ENCODE measurements around the gene EPB41L1.

Gene EPB41L1

DNA sequence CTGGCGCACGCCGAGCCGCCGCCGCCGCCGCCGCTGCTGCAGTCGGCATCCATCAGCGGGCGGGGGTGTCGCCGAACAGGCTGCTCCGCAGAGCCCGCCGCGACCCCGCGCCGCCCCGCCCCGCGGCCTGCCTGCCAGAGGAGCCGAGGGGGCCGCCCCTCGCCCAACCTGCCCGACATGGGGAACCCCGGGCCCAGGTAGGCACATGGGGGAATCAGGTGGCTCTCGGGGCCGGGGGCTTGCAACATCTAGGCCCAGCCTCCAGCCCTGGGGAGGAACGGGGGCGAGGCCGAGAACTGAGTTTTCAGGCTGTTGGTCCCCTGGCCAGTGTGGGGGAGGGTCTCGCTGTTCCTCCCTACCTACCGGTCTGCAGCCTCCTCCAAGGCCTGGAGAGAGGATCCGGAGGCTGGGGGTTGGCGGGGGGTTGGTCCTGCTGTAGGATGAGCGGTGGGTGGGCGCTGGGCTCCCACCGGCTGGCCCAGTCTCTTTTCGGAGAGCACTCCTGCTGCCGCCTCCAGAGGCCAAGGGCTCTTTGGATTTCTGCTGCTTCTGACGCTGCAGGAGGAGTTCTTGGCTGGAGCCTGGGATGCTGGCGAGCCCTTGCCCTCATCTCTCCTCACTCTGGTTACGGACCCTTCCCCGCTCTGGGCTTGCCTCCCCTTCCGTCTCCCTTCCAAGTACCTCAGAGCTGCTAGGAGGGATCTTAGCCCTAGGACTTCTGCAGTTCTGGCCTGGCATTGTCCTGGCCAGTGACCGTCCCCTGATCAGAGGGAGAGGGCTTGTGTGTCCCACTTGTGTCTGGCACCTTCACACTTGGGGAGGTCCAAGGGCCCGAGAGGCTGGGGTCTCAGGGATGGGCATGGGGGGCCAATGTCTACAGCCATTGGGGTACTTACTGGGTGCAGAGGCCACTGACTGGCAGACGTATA lies at the start of gene EPB41L1:
Gene EPB41L1 (plus strand): TSS at position 41 of the 929 bp plus-strand sequence. CDS start 19,038 bp downstream, outside the sequence.
- no peak for DNase-seq

DNA sequence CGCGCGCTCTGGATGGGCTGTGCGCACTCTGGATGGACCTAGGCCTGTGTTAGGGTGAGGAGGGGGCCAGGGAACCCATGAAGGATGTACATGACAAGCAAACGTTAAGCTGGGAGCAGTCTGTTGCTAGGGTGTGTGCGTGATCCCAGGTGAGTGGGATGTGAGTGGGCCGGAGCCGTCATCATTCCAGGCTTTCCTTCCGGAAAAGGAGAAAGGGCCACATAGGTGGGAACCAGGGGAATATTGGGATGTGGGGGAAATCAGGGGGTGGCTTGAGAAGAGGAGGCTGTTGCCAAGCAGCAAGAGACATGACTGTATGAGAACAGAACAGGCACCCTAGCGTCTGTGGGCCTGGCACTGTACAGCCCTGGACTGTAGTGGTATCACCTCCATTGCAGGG lies 49.7 kb upstream of the EPB41L1 start:
- DNase-seq: no peak

DNA sequence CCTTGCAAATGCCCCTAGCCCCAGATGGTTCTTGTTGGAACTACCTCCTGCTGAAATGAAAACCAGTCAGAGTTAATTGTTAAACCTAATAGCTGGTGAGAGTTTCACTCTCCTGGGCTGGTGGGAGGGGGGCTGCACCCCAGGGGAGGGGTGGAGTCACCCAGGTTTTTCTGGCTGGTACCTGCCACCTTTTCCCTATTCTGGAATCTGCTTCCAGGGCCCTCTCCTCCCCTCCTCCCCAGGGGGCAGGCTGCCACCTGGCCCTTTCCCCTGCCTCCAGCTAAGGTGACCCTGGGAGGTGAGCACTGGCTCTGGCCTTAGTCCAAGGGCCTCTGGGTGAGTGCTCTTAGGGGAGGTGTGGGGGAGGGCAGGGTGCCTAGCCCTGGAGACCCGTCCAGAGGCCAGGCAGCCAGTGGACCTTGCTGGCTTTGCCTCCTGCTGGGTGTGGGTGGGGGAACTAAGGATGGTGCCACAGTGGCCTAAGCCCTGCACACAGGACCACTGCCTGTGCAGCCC lies 48.8 kb upstream of the EPB41L1 start:
- no peak for DNase-seq

DNA sequence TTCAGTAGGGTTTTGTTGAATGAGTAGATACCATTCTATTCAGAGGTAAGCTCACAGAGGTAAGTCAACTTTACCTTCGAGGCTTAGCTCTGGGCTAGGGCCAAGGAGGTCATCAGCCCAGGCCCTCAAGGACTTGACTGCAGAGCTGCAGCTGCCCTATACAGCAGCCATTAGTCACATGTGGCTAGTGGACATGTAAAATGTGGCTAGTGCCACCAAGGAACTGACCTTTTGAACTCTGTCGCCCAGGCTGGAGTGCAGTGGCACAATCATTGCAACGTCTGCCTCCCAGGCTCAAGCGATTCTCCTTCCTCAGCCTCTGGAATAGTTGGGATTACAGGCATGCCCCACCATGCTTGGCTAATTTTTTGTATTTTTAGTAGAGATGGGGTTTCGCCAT lies 47.9 kb upstream of the EPB41L1 start:
- no peak for DNase-seq

DNA sequence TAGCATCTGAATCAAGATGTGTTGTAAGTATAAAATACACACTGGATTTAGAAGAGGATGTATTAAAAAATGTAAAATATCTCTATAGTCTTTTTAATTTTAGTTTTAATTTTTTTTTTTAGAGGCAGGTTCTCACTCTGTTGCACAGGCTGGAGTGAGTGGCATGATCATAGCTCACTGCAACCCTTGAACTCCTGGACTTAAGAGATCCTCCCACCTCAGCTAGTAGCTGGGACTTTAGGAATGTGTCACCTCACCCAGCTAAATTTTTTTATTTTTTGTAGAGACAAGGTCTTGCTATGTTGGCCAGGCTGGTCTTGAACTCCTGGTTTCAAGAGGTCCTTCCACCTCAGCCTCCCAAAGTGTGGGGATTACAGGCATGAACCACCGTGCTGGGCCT lies 46.7 kb upstream of the EPB41L1 start:
- DNase-seq: no peak

DNA sequence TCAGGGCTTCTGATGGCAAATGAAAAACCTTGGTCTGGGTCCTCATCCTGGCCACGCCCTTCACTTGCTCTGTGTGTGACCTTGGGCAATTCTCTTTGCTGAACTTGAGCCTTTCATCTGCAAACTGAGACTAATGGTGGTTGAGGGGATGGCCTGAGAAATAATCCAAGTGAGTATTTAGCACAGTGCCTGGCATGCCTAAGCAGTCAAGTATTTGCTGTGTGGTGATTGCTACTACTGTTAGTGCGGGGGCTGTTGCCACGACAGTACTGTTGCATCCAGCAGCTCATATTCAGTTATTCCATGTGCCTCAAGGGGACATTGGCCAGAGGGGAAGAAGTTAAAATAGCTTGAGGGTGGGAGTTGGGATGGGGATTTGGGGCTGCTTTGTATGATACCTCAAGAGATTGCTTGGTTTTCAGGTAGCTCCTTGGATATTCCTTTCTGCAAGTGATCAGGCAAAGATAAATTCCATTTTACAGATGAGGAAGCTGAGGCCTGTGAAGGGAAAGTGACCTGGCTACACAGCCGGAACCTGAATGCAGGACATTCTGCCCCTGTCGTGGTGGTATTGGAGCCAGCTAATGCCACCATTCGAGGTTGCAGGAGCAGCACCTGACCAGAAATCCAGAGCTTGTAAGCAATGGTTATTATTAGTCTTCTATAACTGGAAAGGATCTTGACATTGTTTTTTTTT lies 45.1 kb upstream of the EPB41L1 start:
- DNase-seq: no peak

DNA sequence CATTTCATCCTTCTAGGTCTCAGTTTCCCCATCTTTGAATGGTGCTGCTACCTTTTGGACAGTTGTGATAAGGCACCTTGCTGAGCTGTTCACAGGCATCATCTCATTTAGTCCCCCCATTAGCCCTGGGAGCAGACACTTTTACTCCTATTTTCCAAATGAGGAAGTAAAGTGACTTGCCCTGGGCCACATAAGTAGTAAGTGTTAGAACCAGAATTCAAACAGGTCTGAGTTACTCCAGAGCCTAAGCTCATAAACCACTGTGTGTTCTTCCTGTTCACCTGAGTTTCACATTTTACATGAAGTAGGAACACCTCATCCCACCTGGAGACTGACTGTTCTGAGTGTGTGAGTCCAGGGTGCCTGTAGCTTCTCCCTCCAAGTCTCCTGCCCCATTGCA lies 43.5 kb upstream of the EPB41L1 start:
- DNase-seq: no peak

DNA sequence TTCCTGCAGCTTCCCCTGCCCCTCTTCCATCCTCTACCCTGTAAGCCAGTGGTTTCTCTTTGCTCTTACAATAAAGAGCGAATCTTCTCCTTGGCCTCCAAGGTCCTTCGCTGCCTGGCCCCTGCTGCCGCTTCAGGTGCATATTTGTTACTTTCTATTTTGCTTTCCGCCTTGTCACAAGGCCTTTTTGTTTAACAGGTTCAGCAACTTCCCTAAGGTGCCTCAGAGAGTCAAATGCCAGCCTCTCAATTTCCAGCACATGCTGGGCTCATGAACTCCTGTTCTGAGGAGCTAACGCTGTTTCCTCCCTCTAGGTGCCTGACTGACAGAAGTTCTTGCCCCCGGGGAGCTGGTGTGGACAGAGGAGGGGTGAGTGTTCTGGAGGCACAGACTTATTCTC lies 42.4 kb upstream of the EPB41L1 start:
- DNase-seq: no peak

DNA sequence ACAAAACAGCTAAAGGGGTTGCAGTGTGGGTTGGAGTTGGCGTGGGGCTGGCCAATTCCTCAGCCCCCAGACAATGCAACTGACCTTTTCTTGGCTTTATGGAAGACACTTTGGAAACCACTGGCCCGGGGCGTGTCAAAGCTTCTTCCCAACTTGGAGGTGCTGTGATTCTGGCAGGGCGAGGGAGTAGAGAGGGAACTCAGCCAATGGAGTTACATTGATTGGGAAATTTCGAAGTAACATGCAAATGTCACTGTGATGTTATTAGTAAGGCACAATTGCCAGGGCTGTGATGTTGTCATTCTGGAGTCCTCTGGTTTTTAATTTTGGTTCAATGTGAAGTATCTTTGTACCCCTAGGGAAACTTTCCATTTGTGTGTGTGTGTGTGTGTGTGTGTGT lies 41.5 kb upstream of the EPB41L1 start:
- no peak for DNase-seq

DNA sequence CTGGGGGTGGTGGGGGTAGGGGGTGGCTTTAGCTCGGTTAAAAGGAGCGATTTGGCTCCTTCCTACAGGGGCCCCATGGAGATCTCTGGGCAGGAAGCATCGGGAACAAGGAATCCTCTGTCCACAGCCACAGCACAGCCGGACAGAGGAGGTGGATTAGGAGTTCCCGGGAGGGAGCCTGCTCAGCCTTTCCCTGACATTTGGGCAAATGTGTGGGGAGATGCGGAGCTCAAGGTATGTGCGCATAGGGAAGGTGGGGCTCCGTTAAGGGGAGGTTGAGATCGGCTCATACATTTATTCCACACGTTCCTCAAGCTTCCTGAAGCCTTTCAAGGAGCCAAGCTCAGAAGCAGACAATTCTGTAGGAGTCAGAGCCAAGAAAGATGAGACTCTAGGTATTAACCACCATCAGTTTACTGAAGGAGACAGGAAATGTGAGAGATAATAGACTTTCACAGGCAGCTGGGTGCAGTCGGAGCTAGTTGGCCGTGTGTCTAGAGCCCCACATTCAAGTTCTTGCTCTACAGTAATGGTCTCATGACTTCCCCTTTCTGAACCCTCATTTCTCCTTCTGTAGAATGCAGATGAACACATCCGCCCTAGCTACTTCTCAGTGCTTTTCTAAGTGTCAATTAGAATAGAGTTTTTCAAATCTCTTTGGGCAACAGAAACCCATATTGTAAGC lies 40.8 kb upstream of the EPB41L1 start:
- no peak for DNase-seq

DNA sequence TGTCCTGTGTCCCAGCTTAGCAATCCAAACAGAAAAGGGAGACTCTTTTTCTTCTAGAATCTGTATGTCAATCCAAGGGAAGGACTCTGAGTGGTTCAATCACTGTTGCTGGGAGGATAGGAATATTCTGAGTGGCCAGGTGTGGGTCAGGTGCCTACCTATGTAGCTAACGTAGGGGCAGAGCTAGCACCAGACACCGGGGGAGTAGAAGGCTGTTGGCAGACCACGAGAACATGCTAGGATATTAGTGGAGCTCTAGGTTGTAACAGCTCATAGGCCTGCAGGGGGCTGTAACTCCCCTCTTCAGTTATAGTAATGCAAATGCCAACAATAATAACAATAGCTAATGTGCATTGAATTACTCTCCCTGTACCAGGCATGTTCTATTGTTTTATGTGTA lies 39.8 kb upstream of the EPB41L1 start:
- DNase-seq: no peak

DNA sequence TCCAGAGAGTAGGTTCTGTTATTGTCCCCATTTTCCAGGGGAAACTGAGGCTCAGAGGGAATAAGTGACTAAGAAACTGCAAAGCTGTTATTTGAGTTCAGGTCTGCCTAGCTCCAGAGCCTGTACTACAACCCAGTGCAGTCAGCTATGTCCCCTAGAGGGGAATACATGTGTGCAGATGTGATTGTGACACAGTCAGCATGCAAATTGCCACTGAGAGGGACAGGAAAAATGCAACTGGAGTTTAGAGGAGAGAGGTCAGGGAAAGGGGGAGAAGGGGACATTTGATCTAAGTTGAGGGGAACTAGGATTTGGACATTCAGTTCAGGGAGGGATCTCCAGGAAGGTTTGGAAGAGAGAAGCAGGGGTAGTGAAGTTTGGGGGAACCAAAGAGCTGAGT lies 38.6 kb upstream of the EPB41L1 start:
- DNase-seq: no peak

DNA sequence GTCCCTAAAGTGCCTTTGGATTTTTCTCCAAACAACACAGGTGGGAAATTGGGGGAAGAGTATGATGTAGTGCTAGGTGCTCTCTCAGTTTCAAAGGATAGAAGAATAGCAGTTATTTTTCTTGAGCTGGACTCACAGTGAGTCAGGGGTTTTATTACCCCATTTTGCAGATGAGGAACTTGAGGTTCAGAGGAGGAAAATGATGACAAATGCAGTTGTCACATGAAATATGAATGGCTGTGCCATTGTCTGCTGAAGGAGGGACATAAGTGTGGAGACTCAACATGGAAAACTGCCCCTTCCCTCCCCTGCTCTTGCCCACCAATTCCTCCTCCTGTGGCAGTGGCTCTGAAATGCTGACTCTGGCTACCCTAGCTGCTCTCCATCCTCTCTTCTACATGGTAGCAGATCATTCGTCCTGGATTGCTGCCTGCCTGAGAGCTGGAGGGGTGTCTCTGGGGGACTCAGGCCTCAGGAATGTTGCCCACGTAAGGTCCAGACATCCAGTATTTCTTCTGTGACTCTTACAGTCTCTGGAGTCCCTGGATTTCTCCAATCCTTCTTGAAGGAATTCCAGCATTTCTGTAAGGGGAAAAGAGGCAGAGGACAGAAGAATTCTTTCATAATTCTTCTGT lies 37.6 kb upstream of the EPB41L1 start:
- DNase-seq: no peak

DNA sequence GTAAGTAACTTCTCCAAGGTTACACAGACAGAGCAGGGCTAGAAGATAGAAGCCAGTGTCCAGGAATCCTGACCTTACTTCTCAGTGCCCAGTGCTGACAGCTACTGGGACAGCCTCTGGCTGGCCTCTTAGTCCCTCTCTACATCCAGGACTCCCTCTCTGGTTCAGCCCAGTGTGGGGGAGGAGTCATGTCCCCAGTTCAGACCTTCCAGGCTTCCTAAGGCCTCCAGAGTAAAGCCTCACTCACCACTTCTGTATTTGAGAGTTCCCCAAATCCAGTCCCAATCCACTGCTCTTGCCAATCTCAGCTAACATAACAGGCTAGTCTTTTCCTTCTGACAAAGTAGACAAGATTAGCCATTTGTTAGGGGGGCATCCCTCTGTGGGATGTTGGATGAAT lies 36.9 kb upstream of the EPB41L1 start:
- no peak for DNase-seq

DNA sequence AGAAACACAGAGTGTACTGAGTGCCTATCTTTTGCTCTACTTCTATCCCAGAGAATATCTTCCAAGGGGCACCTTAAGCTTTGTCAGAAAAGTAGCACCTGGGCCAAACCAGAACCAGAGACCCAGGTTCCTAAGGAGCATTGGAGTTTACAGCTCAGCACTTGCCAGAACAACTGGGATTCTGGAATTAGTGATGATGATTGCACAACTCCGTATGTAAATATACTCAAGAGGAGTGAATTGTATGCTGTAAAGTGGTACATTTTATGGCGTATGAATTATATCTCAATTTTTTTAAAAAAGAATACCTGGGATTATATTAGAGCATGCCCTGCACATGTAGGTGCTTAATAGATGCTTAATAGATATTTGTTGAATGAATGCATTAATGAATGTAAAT lies 36.2 kb upstream of the EPB41L1 start:
- DNase-seq: no peak

DNA sequence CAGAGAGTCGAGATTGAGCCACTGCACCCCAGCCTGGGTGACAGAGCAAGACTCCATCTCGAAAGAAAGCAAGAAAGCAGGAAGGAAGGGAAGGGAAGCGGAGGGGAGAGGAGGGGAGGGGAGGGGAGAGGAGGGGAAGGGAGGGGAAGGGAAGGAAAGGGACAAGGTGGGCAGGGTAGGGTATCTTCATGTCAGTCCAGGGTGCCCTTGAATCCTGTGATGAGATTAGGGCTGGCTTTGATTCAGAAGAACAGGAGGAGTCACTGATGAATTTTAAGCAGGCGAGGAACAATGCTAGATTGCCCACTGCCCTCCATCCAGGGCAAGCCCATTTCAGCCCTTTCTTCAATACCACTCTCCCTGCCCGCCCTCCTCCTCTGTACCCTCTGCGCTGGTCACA lies 35.0 kb upstream of the EPB41L1 start:
- DNase-seq: no peak

DNA sequence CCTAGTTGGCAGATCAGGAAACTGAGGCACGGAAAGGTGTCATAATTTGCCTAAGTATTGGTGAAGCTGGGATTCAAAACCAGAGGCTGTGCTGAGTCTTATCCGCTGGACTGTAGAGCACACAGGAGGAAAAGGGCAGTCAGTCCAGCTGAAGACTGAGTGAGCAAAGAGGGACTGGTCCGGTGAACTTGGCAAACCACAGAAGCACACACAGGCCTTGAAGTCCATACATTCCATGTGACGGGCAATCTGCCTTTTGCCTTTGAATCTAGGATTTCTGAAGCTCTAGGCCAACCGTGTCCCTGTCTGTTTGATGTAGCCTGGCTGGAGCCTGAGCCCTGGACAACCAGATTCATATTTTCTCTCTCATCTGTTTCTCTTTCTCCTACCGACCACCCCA lies 34.3 kb upstream of the EPB41L1 start:
- no peak for DNase-seq

DNA sequence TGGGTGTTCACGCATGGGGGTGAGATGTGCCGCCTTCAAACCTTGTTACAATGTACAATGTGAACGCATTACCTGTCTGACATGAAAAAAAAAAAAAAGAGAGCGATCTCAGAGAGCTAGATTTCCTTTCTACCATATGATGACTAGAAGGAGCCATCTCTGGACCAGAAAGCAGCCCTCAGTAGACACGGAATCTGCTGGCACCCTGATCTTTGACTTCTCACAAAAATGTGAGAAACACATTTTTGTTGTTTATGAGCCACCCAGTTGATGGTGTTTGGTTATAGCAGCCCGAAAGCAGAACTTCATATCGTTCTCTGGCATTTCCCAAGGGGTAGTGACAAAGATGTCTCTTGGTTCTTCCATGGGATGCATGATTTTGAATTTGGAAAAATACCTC lies 33.5 kb upstream of the EPB41L1 start:
- no peak for DNase-seq

DNA sequence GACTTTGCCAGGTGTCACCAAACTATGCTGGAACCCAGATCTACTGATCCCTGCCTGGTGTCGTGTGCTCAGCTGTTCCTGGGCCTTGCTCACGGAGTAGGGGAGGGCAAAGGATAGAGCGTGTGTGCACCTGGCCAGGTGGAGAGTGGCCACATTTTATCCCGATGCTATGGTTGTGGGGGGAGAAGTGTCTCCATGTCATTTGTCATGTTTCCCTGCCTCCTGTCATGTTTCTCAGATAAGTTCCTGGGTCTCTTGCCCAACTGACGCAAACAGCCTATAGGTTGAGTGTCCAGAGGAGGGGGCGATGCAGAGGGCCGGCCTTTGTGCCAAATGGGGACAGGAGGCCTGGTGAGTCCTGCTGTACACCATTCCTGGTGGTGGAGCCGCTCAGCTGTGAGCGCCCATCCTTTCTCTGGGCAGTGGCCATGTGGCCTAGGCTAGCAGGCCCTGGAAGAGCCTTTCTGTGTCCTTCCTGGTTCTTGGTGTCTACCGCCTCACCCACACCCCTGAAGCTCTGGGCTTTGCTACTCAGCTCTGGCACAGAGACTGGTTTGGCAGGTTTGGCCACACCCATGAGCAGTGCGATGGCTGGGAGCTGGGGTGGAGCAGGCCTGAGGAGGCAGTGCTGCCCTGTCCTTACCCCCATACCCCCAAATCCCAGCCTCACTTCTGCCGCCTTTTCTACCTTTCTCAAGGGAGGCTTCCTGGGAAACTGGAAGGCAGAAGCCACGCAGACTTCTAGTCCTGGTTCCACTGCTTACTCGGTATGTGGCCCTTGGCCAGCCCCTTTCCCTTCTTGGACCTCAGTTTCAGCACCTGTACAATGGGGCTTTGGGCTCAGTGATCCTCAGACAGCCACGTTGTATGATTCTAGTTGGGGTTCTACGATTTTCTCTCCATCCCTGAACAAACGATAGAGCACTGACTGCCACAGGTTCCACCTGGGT lies 32.3 kb upstream of the EPB41L1 start:
- no peak for DNase-seq

DNA sequence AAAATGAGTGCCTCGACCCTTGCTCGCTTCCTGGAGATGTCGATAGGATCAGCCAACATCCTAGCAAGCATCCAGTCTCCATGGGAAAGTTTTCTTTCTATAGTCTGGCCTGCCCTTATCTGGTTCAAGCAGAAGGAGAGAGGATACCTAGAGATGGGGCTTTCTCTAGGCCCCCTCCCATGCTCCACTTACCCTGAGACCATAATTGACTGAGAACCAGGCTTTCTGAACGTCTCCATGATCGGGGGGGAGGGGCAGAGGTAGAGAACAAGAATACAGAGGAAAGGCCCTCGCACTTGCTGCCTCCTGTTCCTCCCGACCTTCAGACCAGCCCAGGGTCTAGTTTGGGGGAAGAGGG lies 31.6 kb upstream of the EPB41L1 start:
- no peak for DNase-seq

DNA sequence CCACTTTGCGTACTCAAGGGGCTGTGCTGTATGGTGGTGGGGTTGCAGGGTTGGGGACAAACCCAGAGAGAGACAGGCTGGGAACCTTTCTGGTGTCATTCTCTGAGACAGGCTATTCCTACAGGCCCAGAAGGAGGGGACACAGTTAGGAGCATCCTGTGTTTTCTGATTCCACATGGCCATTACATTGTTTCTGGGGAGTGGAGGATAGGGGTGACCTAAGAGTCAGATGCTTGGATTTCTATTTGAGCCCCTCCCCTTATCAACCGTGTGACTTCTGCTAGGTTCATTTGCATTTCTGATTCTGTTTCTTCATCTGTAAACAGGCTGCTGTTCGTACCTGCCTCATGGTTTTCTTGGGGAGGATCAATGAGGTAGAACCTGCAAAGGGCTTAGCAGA lies 29.4 kb upstream of the EPB41L1 start:
- DNase-seq: no peak
